GM18867 (cell line): Measurements from ENCODE around the gene TMEM234.
A peak's percentile ranks its signal among the peaks of the same experiment; 100 is the strongest.

ENCODE experiments used
- ATAC-seq: cut with Tn5 transposase; IDR thresholded peaks from one replicate; pipeline ENCODE4 v1.9.1; 2021; ENCODE audit warnings: mild to moderate bottlenecking, moderate library complexity; ENCODE audit not compliant: unreplicated experiment

Gene TMEM234

DNA sequence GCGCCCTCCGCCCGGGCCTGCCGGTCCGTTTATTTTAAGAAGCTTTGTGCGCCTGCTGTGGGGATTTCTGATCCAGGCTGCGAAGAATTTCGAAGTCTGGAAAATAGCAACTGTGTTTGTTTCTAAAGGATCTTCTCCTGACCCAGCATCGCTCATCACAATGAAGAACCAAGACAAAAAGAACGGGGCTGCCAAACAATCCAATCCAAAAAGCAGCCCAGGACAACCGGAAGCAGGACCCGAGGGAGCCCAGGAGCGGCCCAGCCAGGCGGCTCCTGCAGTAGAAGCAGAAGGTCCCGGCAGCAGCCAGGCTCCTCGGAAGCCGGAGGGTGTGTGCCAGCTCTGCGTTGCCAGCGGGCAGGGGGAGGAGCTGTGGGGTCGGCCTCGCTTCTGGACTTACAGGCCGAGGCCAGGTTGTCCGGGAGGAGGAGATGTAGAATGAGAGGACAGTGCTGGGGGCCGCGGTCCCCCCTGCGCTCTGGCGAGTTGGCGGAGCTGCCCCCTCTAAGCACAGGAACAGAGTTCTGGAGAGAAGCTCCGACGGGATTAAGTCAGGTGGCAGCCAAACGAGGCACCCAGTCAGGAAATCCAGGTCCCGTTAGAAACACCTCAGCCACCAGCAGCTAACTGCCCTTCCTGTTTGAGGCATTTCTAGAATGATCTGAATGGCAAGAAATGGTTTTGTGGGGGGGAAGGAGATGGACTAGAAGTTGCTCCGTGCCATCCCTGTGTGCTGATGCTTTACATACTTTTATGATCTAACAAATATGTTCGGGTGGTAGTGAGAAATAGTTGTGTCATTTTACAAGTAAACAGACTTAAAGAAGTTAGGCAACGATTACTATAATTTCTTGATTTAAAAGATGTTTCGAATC is 41.7 kb downstream of the TMEM234 start:
- ATAC-seq = no peak

DNA sequence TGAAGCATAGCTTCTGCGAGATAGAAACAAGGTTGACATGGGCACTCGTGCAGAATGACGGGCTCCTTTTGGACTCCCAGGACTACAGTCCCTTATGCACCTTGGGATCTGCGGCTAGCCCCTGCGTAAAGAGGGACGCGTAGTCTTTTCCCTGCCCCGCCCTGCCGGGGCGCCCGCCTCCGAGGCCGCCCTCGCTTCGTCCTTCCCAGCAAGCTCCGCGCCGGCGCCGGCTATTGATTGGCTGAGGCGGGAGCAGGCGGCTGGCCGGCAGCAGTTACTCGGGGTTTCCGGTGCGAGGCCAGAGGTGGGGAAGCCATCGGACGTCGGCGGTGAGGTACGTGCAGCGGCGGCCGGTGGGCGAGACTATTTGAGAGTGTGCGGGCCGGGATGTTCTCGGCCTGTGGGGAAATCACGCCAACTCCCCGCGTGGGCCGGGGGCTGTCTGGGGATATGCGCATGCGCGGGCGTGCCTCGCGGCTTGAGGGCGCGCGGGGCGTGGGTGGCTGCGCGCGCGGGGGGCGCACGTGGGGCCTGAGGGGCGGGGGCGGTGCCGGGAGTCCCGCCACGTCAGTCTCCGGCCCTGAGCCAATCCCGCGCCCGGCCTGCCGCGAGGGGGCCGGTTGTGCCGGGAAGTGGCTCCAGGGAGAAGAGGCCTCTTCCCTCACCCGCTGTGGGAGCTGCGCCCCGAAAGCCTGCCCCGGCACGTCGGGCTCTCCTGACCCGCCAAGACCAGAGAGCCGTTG is 42.5 kb downstream of the TMEM234 start, which contains the start of gene TXLNA:
TSS of gene TXLNA (plus strand) at position 233 of the 743 bp plus-strand sequence. CDS start 671 bp downstream, outside the sequence.
- peak; percentile 86 for ATAC-seq

DNA sequence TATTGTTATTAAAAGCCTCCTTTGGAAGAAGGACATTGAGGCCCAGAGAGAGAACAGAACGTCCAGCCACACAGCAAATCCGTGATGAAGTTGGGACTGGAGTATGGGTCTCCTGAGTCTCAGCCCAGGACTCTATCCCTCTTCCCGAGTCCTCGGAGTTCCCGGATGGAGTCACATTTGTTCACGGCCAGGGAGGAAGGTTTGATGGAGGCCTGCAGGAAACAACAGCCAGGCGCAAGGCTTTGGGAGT is 43.0 kb downstream of the TMEM234 start:
- ATAC-seq = no peak

DNA sequence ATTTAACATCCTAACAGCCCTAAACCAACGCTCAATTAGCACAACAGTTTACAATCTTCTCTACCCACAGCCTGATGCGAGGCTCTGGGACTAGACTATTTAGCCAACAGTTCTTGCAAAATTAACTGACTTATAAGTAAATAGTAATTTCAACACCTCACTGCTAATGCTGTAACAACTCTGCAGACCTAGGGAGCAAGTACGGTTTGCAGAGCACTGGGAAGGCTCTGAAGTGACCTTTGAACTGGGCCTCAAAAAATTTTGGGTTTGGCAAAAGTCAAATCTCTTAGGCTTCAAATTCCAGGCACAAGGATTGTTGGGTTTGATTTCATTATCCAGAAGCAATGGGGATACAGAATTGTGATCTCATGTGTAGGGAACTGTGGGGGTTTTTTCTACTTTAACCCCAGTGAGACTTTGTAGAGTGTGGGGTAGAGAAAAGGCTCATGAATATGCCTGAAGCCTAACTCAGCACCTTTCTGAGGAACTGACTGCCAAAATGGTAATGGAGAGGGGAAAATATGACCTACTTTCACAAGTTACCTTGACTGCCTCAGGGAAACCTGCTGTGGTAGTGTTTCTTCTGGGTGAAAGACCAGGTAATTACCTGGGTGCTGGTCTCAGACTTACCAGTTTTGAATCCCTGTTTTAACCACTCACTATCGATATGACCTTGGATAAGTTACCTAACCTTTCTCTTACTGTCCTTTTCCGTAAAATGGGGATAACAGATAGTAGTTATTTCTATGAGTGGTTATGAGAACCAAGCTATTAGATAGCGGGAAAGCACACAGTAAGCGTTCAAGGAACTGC is 43.6 kb downstream of the TMEM234 start:
- no peak for ATAC-seq

DNA sequence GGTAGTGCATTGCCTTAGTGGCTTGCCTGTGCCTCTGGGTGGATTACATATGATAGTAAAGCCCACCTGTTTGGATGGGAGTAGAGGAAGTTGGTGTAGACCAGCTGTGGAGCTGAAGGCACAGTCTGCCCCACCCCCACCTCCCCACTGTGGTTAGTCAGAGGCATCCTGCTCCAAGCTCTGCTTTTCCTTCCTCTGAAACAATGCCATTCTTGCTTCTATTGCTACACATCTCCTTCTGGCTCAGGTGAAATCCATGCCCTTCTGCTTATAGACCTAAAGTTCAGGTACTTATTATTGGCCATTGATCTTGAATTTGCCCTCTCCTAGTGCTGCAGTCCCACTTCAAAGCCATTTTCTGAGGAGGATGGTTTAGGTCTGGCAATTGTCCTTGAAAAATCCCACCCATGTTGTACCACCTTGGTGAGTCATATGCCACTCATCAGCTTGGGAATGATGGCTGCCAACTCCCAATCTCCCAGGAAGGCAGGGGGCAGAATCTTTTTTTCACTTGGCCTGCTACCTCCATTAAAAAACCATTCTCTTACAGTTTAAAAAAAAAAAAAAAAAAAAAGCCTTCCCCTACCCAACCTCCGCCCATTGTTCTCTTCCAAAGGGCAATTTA is 49.4 kb downstream of the TMEM234 start:
- ATAC-seq = no peak

DNA sequence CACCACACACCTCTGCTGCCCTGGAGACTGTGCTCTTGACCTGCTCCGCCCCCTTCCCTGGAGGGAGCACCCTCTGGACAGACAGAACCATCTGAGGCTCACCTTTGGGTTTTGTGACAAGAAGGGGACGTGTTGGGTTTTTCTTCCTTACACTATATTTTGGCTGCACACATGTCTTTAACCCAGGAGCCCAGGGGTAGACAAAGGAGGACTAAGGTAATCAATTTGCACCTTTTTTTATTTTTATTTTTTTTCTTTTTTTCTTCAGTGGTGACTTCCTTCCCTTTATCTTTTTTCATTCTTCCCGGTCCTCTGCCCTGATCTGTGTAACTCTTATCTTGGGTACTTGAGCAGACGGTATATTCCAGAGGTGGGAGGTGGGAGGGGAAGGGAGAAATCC is 51.2 kb downstream of the TMEM234 start:
- no peak for ATAC-seq
